Measurements from ENCODE around the gene DNAJA3.

DNA sequence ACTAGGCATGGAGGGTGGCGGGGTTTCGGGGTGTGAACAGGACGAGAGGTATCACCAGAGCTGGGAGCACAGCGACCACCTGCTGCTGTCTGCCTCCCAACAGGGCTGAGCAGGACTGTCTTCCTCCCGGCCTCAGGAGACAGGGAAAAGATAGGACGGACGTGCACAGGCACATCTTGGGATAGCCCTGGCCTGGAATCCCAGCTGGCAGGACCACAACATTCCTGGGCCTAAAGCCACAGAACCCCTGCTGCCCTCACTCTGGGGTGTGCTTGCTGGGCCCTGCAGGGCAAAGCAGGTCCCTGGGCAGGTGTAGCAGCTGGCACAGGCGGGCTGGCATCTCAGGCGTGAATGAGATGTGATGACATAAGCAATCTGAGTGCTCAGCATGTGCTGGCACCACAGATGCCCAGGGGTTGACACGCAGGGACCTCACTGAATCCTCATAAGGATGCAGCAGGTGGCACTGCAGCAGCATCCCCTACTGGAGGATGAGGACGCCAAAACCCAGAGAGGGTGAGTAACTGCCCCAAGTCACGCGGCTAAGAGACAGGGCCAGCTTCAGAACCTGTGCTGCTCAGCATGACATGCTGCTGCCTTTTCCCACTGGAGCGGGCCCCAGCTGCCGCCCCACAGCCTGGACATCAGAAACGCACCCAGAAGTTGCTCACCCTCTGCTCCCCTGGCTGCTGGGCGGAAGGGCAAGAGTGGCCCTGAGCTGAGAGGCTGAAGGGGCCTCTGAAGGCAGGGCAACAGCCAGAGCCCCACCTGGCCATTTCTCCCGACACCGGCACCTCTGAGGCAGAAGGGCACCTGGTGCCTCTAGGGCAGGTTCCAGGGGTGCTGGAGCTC, 16.4 kb upstream of the DNAJA3 start:
- TF ChIP-seq EZH2phosphoT487 (conservative IDR thresholded peaks at IDR 0.05; ENCODE audit: low read length) = no peak
- TF ChIP-seq, protein P1, sequence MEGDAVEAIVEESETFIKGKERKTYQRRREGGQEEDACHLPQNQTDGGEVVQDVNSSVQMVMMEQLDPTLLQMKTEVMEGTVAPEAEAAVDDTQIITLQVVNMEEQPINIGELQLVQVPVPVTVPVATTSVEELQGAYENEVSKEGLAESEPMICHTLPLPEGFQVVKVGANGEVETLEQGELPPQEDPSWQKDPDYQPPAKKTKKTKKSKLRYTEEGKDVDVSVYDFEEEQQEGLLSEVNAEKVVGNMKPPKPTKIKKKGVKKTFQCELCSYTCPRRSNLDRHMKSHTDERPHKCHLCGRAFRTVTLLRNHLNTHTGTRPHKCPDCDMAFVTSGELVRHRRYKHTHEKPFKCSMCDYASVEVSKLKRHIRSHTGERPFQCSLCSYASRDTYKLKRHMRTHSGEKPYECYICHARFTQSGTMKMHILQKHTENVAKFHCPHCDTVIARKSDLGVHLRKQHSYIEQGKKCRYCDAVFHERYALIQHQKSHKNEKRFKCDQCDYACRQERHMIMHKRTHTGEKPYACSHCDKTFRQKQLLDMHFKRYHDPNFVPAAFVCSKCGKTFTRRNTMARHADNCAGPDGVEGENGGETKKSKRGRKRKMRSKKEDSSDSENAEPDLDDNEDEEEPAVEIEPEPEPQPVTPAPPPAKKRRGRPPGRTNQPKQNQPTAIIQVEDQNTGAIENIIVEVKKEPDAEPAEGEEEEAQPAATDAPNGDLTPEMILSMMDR (IDR thresholded peaks at IDR 0.05; ENCODE audit: insufficient read depth, low read length, poor library complexity, severe bottlenecking) = no peak
